G401.6 (cell line): Measurements from ENCODE around the gene SLC22A4.

Source experiments
- FAIRE-seq: peaks from 2 replicates; lab custom pipeline; 2012; peaks lifted over from hg19 to GRCh38; lab: Jason Lieb, UNC

SLC22A4 gene

DNA sequence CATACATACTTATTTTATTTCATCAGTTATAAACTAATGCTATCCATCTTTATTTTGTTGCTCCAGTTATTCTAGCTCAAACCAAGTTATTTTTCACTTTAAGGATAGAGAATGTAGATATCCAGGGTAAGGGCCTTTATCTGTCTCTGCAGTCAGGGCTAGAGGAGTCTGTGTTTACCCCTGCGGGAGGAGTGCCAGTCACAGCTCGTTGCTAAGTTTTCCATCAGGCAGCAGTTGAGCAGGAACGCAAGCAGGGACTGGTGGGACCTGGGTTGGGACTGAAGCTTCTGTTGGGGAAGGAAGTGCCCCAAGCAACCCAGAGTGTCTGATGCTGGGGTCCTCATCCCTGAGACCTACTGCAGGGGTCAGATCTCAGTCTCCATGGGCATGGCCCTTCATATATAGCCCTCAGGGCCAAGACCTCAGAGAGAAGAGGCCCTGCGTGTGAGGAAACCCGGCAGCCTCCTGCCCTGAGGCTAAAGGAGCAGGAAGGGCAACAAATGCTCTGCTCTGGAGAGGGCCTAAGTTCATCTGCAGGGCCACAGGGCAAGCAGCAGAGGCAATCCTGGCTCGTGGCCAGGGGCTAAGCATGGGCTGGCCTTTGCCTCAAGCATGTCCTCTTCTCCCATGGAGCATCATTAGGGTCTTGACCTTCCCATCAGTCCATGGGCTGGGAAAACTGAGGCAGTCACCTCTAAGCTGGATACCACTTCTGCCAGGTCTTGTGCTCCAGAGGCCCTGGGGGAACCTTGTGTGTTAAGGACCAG is 6.6 kb downstream of the SLC22A4 start:
- FAIRE-seq, result no peak

DNA sequence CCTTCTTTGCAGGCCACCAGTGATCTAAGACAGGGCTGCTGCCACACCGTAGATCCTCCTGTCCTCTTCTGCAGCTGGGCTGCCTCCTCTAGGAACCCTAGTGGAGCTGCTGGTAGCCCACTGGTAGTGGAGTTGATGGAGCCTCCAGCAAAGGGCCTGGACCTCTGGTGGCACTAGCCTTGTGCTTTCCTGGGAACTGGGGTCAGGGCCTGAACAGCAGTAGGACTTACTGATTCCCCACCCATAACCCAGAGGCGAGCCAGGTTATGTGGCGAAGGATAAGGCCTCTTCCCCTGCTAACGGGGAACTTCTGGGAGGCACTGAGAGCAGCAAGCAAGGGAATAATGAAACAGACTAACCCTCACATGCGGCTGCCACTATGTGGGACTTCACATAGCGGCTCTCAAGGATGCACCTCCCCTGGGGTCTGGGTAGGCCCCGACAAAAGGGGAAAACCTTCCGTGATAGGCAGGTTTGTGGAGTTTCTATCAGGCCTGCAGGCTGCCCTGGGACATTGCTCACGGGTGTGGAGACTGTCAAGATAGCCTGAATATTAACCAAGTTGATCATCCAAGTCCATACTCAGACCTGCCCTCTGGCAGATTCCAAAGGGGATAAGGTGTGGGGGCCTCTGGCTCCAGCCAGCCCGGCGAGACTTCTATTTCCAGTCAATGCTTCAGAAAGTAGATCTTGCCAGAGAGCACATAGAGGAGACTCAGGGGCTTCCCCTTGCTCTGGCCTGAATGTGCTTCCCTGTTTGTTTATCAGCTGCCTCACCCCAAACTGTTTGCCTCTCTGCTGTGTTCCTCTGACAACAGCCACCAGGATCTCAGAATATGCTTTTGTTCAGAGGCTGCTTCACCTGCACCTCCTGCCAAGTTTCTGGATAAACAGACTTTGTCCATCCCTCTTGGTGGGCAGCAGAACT is 7.4 kb downstream of the SLC22A4 start:
- FAIRE-seq, result no peak

DNA sequence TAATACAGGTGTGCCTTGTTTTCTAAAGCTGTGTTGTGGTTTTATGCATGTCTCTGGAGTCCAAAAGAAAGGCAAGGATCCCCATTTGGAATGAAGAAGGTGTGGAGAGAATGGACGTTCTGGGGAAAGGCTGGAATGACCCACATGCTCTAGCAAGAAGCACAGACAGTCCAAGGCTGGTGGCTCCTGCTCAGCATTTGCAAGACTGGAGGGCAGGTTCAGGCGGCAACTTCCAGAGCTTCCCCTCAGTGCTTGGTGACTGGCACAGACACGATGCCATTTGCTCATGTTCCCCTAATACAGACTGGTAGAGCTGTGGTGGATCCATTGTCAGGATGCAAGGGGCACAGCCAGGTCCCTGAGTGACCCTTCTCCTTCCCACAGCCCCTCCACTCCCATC is 8.2 kb downstream of the SLC22A4 start:
- no peak for FAIRE-seq

DNA sequence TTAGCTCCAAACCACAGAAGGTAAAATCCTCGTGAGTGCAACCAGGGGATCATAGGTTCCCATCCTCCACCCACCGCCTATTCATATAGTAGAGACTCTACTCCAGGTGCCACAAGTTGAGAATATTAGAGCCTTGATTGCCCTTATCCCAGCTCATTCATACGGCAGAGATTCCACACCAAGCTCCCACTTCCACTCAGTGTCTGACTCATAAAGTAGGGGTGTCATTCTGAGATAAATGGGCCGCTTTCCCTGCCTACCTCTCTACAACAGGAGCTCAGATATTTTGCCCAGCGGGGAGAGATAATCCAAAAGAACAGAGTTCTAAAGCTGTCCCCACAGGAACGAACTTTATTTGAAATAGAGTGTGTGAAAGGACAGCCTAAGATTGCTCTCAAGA is 9.4 kb downstream of the SLC22A4 start:
- FAIRE-seq, result no peak

DNA sequence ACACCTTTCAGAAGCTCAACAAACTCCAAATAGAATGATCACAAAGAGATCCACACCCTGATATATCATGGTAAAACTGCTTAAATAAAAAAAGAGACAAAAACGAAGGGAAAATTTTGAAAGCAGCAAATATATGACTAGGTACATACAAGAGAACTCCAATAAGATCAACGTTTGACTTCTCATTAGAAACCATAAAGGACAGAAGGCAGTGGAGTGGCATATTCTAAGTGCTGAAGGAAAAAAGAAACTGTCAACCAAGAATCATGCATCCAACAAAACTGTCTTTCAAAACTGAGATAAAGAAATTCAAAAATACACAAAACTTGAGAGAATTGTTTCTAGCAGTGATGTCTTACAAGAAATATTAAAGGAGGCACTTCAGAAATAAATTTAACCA is 11.2 kb downstream of the SLC22A4 start:
- no peak for FAIRE-seq

DNA sequence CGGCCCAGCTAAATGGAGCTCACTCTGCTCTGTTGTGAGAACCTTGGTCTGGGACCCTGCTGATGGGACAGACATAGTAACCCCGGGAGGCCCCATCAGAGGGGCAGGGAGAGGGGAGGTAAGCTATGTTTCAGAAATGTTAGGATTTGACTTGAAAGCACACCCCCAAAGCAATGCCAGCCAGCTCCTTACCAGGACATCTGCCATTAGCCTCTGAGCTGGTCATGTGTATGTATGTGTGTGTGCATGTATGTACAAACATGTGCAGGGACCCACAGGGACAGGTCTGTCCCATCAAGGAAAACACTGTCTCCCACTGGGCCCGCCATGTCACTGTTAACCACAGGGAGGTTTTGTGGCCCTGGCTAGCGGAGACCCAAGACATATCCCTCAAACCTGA is 14.5 kb downstream of the SLC22A4 start:
- FAIRE-seq, result no peak

DNA sequence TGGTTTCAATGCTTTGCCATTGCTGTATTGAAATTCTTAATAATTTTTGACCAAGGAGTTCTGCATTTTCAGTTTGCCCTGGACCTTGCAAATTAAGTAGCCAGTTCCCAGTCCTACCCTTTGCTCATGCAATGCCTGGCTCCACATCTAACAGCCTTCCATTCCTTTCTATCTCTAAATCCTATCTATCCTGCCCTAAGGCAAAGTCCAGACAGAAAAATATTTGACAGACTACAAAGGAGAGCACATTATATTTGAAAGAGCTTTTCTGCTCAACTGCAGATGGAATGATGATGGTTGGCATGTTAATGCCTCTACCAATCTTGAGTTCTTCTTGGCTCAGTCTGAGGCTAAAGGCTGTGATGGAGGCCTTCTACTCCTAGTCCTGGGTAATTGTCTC is 15.5 kb downstream of the SLC22A4 start:
- FAIRE-seq, result no peak

DNA sequence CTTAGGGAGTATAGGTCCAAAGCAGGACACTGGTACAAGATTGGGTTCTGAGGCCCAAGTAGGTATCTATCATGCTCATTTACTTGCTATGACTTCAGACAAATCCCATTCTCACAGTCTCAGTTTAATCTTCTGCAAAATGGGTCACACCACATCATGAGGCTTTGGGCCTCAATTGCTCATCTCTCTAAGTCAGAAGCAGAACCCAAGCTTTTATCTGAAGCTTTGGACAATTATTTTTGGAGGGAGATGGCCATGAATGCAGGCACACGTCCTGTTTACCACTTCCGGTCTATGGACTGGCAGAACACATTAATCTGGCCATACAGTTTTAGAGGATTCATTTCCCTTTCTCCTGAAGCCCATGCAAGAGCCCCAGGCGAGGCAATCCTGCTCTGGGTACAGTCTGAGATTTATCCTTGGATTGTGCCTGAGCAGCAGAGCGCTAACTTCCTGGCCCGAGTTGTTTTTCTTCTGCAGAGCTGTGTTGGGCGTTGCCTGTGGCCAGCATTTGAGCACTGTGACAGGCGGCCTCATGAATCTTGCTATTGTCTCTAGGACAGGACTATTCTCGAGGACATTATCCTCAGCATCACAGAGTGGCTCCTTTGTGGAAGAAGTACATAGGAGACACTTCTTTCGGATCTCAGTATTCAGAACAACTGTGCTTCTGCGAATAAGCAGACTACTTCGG is 16.1 kb downstream of the SLC22A4 start:
- FAIRE-seq, result no peak

DNA sequence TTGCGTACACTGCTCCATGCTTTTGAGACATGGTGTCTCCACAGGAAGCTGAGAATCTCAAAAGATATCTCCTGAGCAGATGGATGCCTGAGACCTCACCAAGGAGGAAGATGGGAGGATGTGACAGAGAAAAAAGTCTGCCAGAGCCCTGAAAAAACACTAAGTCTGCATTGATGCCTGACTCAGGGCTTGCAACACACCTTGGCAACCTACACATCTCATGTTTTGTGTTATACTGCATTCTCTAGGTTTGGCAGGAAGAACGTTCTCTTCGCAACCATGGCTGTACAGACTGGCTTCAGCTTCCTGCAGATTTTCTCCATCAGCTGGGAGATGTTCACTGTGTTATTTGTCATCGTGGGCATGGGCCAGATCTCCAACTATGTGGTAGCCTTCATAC is 19.2 kb downstream of the SLC22A4 start:
- FAIRE-seq, result no peak

DNA sequence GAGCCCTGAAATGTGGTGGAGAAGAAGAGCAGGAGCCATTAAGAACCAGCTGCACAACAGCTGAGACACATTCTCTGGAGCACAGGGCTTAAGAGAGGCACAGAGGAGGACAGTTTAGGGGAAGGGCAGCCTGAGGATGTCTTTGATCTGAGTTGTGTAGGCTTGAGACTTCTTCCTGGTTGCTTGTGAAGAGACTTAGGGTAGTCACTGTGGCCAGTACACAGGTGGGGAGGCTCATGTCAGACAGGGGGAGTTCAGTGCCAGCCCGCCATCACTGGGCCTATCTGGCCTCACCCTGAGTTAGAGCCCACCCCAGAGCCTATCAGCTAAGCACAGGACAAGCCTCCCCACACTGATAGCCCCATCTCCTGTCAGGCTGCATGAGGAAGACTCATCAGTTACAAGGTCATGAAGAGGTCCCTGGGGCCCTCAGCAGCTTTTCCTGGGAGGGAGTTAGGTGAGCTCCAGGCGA is 19.8 kb downstream of the SLC22A4 start:
- FAIRE-seq, result no peak

DNA sequence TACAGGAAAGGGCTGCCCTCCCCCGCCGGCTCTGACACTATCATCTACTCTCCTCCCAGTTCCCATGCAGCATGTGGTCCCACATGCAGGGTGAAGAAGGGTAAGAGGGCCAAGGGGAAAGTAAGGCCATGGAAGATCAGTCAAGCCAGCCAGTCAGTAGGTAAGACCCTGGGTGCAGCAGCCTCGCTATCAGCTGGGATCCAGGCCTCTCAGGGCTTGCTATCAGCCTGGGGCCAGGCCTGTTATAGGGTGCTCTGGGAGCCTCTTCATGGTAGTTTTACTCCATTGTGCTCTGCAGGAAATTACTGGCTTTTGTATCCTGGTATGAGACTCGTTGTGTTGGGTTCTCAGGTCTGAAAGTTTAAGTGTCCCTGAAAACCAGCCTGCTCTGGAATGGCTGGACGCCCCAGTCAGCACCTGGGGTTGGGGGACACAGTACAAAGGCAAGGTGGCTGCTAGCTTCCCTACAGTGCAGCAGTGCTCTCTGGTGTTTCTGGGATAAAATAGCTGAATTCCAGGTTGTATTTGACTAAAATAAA is 21.4 kb downstream of the SLC22A4 start:
- FAIRE-seq, result no peak

DNA sequence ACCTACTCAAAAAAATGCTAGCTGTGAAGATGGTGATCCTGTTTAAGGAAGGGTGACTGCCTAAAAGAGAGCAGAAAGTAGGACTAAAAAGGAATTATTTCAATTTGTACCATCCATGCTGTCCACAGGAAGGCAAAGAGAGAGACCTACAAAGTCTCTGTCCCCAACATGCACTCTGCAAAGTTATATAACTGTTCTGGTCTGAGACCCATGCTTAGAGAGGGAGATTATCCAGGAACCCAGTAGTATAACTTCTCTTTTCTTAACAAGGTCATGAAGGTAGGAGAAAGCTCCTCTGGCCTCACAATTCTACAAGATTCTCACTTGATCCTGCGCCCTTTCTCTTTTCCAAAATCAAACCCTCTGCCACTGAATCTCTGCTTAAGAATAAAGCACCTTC is 25.8 kb downstream of the SLC22A4 start:
- FAIRE-seq, result no peak

DNA sequence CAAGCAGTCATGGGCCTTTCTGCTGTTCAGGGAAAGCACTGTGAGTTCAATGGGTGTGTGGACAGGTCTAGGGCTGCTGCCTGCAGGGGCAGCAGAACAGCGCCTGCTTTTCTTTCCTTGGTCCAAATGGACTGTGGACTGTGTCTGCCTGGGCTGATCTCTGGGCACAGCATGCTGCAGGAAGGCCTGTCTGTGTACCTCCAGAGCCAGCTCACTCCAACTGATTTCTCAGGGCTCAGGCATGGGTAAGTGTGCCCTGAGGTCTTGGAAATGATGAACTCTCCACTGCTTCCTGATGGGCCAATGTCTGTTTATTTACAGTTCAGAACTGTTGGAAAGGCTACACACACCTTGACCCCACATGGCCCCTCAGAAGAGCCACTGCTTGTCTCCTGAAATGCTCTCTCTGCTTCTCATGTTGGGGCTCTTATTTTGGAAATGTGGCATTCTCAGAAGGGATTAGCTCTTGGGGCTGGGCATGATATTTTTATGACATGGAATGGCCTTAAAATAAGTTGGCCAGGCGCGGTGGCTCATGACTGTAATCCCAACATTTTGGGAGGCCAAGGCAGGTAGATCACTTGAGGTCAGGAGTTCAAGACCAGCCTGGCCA is 27.0 kb downstream of the SLC22A4 start:
- no peak for FAIRE-seq

DNA sequence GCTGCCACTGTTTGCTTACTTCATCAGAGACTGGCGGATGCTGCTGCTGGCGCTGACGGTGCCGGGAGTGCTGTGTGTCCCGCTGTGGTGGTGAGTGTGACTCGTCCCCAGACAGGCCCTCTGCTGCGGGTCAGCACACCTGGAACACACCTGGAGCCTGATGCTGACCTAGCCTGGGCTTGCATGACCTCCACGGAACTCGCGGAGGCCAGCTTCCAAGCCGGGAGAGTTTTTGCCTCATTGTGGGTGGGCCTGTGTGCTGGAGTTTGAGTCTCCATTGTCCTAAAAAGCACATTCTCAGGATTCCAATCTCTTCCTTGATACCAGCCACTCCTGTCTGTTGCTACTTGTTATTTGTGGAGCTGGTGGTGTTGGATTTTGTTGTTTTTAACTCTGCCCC is 28.1 kb downstream of the SLC22A4 start:
- FAIRE-seq, result no peak

DNA sequence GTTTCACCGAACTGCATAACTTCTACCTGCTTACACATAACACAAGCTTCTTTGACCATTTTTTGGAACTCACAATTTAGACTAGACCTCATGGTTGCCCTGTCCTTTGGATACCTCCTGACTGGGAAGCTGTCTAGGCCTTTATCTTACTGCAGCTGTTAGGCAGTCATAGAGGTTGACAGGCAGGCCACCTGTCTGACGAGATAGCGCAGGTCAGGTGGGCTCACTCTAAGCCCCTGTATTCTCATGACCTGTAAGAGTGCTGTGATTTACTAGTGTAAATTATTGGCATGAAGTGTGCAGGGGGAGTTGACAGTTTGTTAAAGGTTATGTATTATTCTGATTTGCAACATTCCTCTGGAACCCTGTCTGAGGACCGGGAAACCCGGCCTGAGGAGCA is 29.0 kb downstream of the SLC22A4 start:
- FAIRE-seq, result no peak

DNA sequence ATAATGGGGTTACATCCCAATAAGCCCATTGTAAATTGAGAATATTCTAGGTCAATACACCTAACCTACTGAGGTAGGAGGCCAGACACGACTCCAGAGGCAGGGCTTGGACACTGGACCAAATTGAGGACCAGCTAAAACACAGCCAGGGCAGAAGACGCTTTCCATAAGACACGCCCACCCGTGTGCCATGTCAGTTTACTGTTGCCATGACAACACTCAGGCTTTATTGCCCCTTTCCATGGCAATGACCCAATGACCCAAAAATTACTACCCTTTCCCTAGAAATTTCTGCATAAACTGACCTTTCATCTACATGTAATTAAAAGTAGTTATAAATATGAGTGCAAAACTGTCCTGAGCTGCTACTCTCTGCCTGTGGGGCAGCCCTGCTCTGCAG is 31.5 kb downstream of the SLC22A4 start:
- FAIRE-seq, result no peak

DNA sequence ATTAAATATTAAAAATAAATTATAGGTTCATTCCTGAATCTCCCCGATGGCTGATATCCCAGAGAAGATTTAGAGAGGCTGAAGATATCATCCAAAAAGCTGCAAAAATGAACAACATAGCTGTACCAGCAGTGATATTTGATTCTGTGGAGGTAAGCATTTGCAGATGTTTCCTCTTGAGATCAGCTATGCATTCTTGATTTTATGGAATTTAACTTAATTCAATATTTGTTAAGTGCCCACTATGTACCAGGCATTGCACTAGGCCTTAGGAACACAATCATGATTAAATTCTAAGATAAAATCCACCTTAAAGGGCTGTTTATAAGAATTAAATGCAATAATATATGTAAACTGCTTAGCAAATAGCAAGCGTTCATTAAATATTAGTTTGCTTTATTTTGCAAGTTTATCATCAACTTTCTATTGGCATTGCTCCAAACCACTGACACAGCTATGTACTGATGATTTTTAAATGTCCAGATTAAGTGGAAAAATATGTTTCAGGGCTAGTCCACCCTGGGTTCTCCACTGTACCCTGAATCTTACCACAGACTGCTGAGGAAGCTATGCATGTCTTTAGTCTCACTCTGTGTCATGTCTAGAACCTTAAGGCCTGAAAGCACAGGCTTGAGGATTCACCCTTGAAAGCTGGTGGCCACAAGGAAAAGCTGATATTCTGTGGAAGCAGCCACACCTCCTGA is 33.2 kb downstream of the SLC22A4 start:
- no peak for FAIRE-seq

DNA sequence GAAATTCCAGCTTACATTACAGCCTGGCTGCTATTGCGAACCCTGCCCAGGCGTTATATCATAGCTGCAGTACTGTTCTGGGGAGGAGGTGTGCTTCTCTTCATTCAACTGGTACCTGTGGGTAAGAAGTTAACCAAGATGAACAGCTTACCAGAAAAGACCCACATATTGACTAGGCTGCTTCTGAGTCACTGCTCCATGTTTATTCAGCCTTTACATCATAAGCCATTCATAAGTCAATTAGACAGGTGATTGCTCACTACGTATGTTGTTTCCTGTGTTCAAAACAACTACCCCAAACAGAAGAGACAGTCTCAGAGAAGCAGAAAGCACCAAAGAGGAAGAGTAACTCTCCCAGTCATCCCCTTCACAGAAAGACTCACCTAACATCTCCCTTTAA is 40.6 kb downstream of the SLC22A4 start:
- FAIRE-seq, result no peak

DNA sequence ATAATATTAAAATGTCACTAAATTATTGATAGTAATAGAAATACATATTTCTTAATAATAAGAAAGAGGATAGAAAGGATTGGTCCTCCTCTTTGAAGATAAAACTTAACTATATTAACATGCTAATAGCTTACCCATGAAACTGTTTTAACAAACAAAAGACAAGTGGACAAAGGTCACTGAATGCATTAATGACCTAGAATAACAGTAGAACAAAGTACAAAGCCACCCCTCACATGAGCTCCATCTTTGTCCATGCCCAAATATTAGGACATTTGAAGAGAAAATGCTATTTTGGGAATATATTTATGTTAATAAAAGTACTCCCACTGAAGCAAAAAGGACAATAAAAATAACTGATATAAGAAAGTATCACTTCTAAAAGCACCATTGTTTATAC is 41.2 kb downstream of the SLC22A4 start:
- FAIRE-seq, result no peak

DNA sequence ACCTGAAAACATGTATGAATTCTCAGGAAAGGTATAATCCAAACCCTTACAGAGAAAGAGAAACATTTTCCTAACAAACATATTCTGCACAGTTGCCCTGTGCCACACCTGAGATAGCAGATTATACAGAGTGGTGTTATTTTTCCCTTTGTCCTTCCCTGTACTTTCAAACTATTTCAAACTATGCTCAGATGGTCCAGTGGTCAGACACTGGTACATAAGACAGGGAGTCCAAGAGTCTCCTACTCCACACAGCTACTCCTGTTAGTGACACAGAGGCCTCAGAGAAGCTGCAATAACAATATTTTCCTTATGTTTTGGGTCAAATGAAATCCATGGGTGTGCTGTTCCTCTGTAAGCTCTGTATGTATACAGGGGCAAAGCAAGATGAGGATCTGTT is 45.3 kb downstream of the SLC22A4 start:
- FAIRE-seq, result no peak
